ENCODE results near the gene BTN2A1.

Gene BTN2A1

DNA sequence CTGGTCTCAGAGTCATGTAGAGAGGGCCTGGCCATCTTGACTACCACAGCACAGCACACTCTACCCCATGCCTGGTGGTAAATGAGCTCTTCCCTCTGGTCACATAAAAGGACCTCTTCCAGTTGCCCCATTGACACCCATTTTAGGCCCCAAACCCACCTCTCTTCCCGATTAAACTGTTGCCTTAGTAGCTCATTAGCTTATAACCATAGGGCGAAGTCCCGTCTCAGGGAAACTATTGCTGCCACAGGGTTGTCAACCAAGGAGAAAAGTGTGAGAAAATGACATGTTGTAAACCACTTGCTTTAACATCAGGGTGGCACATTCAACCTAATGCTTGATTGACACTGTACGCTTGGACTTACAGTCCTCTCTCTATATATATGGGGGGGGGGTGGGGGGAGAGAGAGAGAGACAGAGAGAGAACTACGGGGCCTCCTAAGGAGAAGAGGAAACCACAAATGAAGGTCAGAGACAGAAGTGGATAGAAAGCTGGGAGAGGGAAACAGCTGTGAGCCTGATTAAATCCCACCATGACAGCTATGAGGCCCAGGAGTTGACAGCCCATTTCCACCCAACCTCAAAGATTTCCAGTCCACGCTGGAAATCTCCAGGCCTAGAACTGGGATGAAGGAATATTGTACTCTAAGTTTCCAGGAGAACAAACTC, 27.5 kb downstream of the BTN2A1 start:
- TF ChIP-seq CTCF (IDR thresholded peaks at IDR 0.05; ENCODE audit: low read depth, low read length), result no peak
- no peak for DNase-seq (ENCODE audit: extremely low read depth, low read depth)

DNA sequence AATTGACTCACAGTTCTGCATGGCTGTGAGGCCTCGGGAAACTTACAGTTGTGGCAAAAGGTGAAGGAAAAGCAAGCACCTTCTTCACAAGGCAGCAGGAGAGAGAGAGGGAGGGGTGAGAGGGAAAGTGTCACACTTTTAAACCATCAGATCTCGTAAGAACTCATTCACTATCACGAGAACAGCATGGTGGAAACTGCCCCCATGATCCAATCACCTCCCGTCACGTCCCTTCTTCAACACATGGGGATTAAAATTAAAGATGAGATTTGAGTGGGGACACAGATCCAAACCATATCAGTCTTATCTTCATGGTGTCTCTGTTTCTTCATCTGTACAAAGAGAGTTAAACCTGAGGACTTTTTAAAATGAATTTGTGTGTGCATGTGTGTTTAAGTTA, 28.6 kb downstream of the BTN2A1 start:
- TF ChIP-seq CTCF (IDR thresholded peaks at IDR 0.05; ENCODE audit: low read depth, low read length), result no peak
- DNase-seq (ENCODE audit: extremely low read depth, low read depth), result no peak

DNA sequence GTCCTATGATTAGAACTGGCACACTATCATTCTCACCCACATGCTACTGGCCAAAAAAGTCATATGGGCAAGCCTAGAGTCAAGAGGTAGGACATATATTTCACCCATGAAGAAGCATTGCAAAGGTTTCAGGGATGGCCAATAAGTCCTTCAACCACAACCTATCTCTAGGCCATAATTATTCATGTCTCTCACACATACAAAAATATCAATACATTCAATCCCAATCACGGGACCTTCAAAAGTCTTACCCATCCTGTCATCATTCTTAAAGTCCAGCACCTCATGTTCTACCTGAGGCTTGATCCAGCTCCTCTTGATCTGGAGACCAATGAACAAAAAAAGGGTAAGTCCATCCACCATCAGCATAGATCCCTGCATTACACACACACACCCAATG, 29.7 kb downstream of the BTN2A1 start:
- no peak for DNase-seq (ENCODE audit: extremely low read depth, low read depth)

GRCh38 chr6:26489996-26490964, 32.5 kb downstream of the BTN2A1 start:
- no peak for TF ChIP-seq CTCF (IDR thresholded peaks at IDR 0.05; ENCODE audit: low read depth, low read length)
- DNase-seq (ENCODE audit: extremely low read depth, low read depth), result no peak

More for the DNA sequence above, 29.7 kb downstream of the BTN2A1 start:
- no peak for TF ChIP-seq CTCF (IDR thresholded peaks at IDR 0.05; ENCODE audit: low read depth, low read length)

- no peak for DNase-seq (ENCODE audit: extremely low read depth, low read depth)
- no peak for TF ChIP-seq CTCF (IDR thresholded peaks at IDR 0.05; ENCODE audit: low read depth, low read length)
Observed at GRCh38 chr6:26491604-26492003, 33.8 kb downstream of the BTN2A1 start.

DNA sequence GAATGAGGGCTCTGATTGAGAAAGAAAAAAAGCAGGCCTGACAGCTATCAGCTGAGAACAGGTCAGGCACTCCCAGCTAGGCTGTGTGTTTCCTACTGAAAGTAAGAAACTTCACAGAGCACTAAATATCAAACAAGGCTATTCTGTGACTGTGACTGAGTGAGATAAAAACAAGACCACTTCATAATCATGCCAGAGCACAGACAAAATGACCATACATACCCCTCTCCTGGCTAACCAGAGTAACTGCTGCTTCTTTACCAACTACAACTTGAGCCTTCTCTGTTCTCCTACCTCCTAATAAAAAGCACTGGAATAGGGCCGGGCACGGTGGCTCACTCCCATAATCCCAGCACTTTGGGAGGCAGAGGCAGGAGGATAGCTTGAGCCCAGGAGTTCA, 35.5 kb downstream of the BTN2A1 start:
- no peak for DNase-seq (ENCODE audit: extremely low read depth, low read depth)
- TF ChIP-seq CTCF (IDR thresholded peaks at IDR 0.05; ENCODE audit: low read depth, low read length), result peak; percentile 20

DNA sequence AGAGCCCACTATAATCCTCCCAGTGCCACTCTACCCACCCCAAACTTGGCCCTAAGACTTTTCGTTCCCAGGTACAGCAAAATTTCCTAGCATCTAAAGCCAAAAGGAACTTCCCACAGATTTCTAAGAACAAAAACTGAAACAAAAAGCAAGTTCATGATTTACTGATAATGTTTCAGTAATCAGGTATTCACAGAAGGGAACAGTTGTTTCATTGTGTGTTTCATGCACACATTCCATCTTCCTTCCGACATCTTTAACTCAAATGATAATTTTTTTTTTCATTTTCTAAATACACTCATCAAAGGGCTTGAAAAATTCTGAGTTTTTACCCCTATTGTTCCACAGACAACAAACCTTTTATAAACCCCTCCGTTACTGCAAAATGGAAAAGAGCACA, 36.4 kb downstream of the BTN2A1 start:
- TF ChIP-seq CTCF (IDR thresholded peaks at IDR 0.05; ENCODE audit: low read depth, low read length), result no peak
- DNase-seq (ENCODE audit: extremely low read depth, low read depth), result no peak
